ENCODE results near the gene VAV2. TPM values are rescaled to one million over a fixed set of nuclear protein-coding genes. Genes with fewer than 3 reads are reported as not detected.

VAV2 gene
- total and polyA plus RNA-seq, 9 of the 15 experiments (the other 6 are each of a cell fraction or from before 2014, with no cell fraction given), result 0.01 to 2.7 (median 1.0) TPM; not detected in 1

GRCh38 chr9:133893191-133893994, 98.7 kb downstream of the VAV2 start:
- WGBS (ENCODE audit: insufficient coverage, low coverage, missing lambda C conversion rate), result 48% methylated on average over 31 of the region's 40 CpGs
- no peak for ATAC-seq
- Histone ChIP-seq H3K36me3 (ENCODE audit: control insufficient read depth, insufficient read depth, low read length) (no peaks in the 10 kb centered on the region), H2AFZ (ENCODE audit: low read depth, low read length) (no peak overlapping the region), H3K79me2 (ENCODE audit: control insufficient read depth, insufficient read depth, low read length) (no peaks in the 10 kb centered on the region), H3K27ac (ENCODE audit: extremely low read depth, low read depth, low read length) (no peak overlapping the region), H3K9ac (ENCODE audit: insufficient read depth in 1 of 2, low read depth in 2 of 2, low read length in 2 of 2) (no peak overlapping the region), H3K9me1 (ENCODE audit: control insufficient read depth, insufficient read depth, low read length) (no peaks in the 10 kb centered on the region), H3K4me1 (replicated peaks in 1 of 2; ENCODE audit: control insufficient read depth in 2 of 2, insufficient read depth in 2 of 2, low read length in 2 of 2) (peaks cover 0 to 9% of the 10 kb centered on the region in 2 experiments; a peak in 2 of 5 replicates), H3K4me2 (ENCODE audit: insufficient read depth, low read length) (no peak overlapping the region), H3K4me3 (no peak overlapping the region), H3K9me3 (replicated peaks; ENCODE audit: control insufficient read depth, insufficient read depth, low read depth, low read length) (no peaks in the 10 kb centered on the region), H3K27me3 (ENCODE audit: control insufficient read depth in 2 of 2, insufficient read depth in 2 of 2, low read length in 2 of 2) (peaks cover 23 to 50% of the 10 kb centered on the region in 2 experiments; a peak in 4 of 5 replicates), H4K20me1 (replicated peaks; ENCODE audit: control insufficient read depth, insufficient read depth, low read length) (peaks cover 22% of the 10 kb centered on the region)
- ChIA-PET CTCF (ENCODE audit: low intra/inter-chr PET ratio) (no interaction called here), POLR2A (interaction anchor here (0.6 to 0.9 kb wide), 2 partner anchors 12 to 539 kb away, joined by 3 read pairs; no protein-coding TSS in a partner anchor)
- in situ Hi-C loops (cut with MboI), result no loop called here
- no TSS peak for BruUV-seq (replicated peaks)
- intact Hi-C loops (cut with micrococcal nuclease), result no loop called here
- no peak for FAIRE-seq
- DNase-seq (ENCODE audit: extremely low read depth in 1 of 4, low spot score in 3 of 4), result no peak
- peak in 1 of 3 experiments; percentile 77 for TF ChIP-seq YY1 (IDR thresholded peaks at IDR 0.05; ENCODE audit: borderline replicate concordance in 1 of 3, control insufficient read depth in 1 of 3, extremely low read depth in 1 of 3, insufficient read depth in 3 of 3, insufficient read length in 1 of 3, insufficient replicate concordance in 2 of 3, low read depth in 1 of 3, low read length in 2 of 3)
- TF ChIP-seq HINFP (tag; conservative IDR thresholded peaks at IDR 0.05; ENCODE audit: low read depth), result no peak
- no peak for TF ChIP-seq POLR2A (conservative IDR thresholded peaks at IDR 0.05)
- TF ChIP-seq ARID3B (CRISPR knock-in tag; IDR thresholded peaks at IDR 0.05; ENCODE audit: borderline replicate concordance), result no peak
- TF ChIP-seq KAT7 (CRISPR knock-in tag; IDR thresholded peaks at IDR 0.05; ENCODE audit: borderline replicate concordance), result no peak
- TF ChIP-seq ZKSCAN8 (CRISPR knock-in tag; IDR thresholded peaks at IDR 0.05), result no peak
- TF ChIP-seq KAT2B (IDR thresholded peaks at IDR 0.05; ENCODE audit: low read depth, low read length), result no peak
- TF ChIP-seq ILF3 (IDR thresholded peaks at IDR 0.05; ENCODE audit: borderline replicate concordance), result no peak
- TF ChIP-seq DDX20 (tag; IDR thresholded peaks at IDR 0.05; ENCODE audit: low read depth), result no peak
- peak; percentile 59; the same call in 1 of the 2 replicates for TF ChIP-seq ESRRA (IDR thresholded peaks at IDR 0.05; ENCODE audit: borderline replicate concordance, low read depth)

Measured in K562 (cell line).